ENCODE measurements around the gene UBASH3B. TPM values are rescaled to one million over a fixed set of nuclear protein-coding genes. Genes with fewer than 3 reads are reported as not detected.

Gene UBASH3B
- total RNA-seq, 1 experiment from 2014 or later = 9.4 TPM

GRCh38 chr11:122690384-122690783 is 34.9 kb downstream of the UBASH3B start:
- Histone ChIP-seq H3K27me3 (no peaks in the 10 kb centered on the region), H3K36me3 (no peaks in the 10 kb centered on the region; the same call in 1 of the 2 replicates), H3K4me3 (no peak overlapping the region), H3K9me3 (no peaks in the 10 kb centered on the region)
- no peak for DNase-seq

- no peak for DNase-seq
- no peak overlapping the region for H3K4me3 ChIP-seq
Observed at GRCh38 chr11:122690801-122691548, 35.5 kb downstream of the UBASH3B start.

GRCh38 chr11:122691549-122692150 is 36.1 kb downstream of the UBASH3B start:
- no peak for DNase-seq
- no peak overlapping the region for H3K4me3 ChIP-seq

More at GRCh38 chr11:122690801-122691548, 35.5 kb downstream of the UBASH3B start:
- H3K36me3 ChIP-seq = no peaks in the 10 kb centered on the region; the same call in 1 of the 2 replicates
- no peaks in the 10 kb centered on the region for H3K27me3 ChIP-seq
- H3K9me3 ChIP-seq = no peaks in the 10 kb centered on the region

GRCh38 chr11:122692444-122692843 is 36.9 kb downstream of the UBASH3B start:
- no peak for DNase-seq
- H3K27me3 ChIP-seq = no peaks in the 10 kb centered on the region
- no peak overlapping the region for H3K4me3 ChIP-seq
- H3K36me3 ChIP-seq = no peaks in the 10 kb centered on the region; the same call in 1 of the 2 replicates
- no peaks in the 10 kb centered on the region for H3K9me3 ChIP-seq

More at GRCh38 chr11:122691549-122692150, 36.1 kb downstream of the UBASH3B start:
- Histone ChIP-seq H3K36me3 (no peaks in the 10 kb centered on the region; the same call in 1 of the 2 replicates), H3K9me3 (no peaks in the 10 kb centered on the region), H3K27me3 (no peaks in the 10 kb centered on the region)

DNA sequence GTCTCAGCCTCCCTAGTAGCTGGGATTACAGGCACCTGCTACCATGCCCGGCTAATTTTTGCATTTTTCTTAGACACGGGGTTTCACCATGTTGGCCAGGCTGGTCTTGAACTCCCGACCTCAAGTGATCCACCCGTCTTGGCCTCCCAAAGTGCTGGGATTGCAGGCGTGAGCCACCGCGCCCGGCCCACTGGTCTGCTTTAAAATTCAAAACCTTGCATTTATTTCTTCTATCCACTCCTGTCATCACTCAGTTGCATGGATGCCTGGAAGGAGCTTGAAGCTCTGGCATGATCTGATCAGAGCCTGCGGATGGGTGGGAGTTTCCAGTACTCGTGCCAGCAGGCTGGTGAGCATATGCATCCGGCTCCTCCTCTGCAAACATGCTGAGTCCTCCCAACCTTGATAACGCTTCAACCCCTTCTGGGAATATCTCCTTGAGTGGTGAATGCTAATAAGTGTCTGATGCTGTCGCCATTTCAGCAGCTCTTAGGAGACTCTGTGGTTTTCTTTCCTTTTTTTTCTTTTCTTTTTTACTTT is 39.6 kb downstream of the UBASH3B start:
- H3K9me3 ChIP-seq = no peaks in the 10 kb centered on the region
- no peak for DNase-seq
- peaks cover 2% of the 10 kb centered on the region; the same call in 1 of the 2 replicates for H3K36me3 ChIP-seq
- H3K4me3 ChIP-seq = no peak overlapping the region
- H3K27me3 ChIP-seq = no peaks in the 10 kb centered on the region

DNA sequence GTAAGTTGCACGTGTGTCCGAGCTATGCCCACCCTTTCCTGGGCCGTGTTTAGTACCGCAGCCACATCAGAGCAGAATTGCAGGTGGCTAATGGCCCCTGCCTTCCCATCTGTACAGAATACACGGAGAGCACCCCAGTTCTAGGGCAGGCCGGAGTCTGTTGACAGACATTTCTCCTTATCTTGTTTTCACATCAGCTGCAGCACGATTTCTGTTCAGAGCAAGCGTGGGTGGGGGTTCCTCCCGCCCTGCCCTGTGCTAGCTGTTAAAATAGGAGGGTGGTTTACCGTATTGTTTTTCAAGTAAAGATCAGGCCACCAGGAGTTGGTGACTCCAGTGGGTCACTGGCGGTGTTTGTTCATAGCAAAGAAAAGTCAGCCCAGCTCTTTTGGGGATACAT is 41.1 kb downstream of the UBASH3B start:
- no peaks in the 10 kb centered on the region for H3K9me3 ChIP-seq

DNA sequence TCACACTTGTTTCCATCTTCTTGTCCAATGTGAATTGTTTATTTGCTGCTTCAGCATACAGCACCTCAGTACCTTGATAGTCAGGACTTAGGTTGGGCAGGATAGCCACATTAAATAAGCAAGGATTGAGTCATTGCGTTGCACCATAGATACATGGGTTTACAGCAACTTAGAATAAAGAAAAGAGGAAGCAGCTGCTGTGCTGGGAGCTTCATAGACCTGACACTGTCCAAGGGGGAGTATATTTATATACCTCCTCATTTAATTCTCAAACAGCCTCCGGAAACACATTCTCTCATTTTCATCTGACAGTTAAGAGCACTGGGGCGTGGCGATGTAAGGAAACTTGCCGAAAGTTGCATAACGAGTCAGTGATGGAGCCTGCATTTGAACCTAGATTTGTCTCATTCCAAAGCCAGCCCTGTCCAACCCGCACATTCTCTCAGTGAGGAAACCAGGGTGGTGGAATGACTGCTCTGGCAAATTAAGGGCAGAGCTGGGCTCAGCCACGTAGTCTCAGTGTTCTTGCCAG is 42.2 kb downstream of the UBASH3B start:
- Histone ChIP-seq H3K27me3 (no peaks in the 10 kb centered on the region), H3K36me3 (0 out of 2 replicates have a peak, but pooled peaks cover 2% of the 10 kb centered on the region), H3K4me3 (no peak overlapping the region), H3K9me3 (no peaks in the 10 kb centered on the region)
- no peak for DNase-seq

More for the DNA sequence above, 41.1 kb downstream of the UBASH3B start:
- no peak overlapping the region for H3K4me3 ChIP-seq
- H3K27me3 ChIP-seq = no peaks in the 10 kb centered on the region
- 0 out of 2 replicates have a peak, but pooled peaks cover 2% of the 10 kb centered on the region for H3K36me3 ChIP-seq
- no peak for DNase-seq

GRCh38 chr11:122698392-122698791 is 42.9 kb downstream of the UBASH3B start:
- no peak overlapping the region for H3K4me3 ChIP-seq
- DNase-seq = no peak
- no peaks in the 10 kb centered on the region for H3K9me3 ChIP-seq

DNA sequence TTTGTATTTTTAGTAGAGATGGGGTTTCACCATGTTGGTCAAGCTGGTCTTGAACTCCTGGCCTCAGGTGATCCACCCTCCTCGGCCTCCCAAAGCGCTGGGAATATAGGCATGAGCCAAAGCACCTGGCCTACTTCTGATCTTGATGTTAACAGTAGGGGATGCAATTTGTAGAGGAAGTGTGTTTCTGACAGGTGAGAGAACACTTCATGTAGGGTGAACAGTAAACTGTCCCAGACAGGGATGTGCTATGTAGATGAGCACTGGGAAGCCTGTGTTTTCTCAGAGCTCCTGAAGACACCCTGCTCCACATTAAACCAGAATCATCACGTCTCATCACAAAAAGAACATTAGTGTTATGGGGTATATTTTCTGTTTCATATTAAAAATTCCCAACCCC is 45.1 kb downstream of the UBASH3B start:
- no peaks in the 10 kb centered on the region for H3K27me3 ChIP-seq
- no peak overlapping the region for H3K4me3 ChIP-seq
- no peaks in the 10 kb centered on the region for H3K9me3 ChIP-seq
- 0 out of 2 replicates have a peak, but pooled peaks cover 2% of the 10 kb centered on the region for H3K36me3 ChIP-seq
- no peak for DNase-seq

More at GRCh38 chr11:122698392-122698791, 42.9 kb downstream of the UBASH3B start:
- Histone ChIP-seq H3K36me3 (0 out of 2 replicates have a peak, but pooled peaks cover 2% of the 10 kb centered on the region), H3K27me3 (no peaks in the 10 kb centered on the region)

GRCh38 chr11:122701143-122701542 is 45.6 kb downstream of the UBASH3B start:
- Histone ChIP-seq H3K36me3 (0 out of 2 replicates have a peak, but pooled peaks cover 2% of the 10 kb centered on the region), H3K9me3 (no peaks in the 10 kb centered on the region)
- DNase-seq = no peak

DNA sequence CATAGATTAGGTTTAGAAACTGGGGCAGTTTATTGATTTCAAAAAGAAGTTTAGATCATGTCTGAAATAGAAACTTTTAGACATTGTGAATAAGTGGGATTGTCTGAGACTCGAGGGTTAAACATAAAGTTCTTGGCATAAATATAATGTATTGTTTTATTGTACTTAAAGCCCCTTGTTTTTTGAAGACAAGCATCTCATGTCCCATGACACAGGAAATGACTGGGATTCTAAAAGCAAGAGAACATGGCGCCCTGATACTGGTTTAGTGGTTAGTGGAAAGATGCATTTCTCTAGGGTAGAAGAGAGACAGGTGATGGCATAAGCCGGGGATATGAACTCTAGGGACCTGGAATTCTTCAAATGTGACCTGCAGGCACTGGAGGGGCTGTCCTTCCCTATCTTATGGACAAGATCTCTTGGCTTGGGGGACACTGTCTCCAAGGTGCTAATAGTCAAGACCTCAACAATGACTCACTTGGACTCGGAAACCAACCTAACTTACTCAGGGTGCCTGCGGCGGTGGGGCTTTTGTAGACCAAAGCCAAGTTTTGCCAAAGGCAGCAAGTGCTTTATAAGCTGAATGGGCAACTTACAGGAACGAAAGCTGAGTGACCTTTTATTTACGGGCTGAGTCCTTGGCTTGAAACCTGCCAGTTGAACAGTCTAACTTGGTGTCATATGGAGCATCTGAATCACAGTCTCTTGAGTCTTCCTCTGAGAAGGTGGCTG is 48.2 kb downstream of the UBASH3B start:
- H3K9me3 ChIP-seq = no peaks in the 10 kb centered on the region
- no peaks in the 10 kb centered on the region for H3K27me3 ChIP-seq
- no peak overlapping the region for H3K4me3 ChIP-seq
- no peaks in the 10 kb centered on the region; the same call in 1 of the 2 replicates for H3K36me3 ChIP-seq
- DNase-seq = peak; percentile 73

More at GRCh38 chr11:122701143-122701542, 45.6 kb downstream of the UBASH3B start:
- Histone ChIP-seq H3K4me3 (no peak overlapping the region), H3K27me3 (no peaks in the 10 kb centered on the region)

- Histone ChIP-seq H3K4me3 (no peak overlapping the region), H3K36me3 (no peaks in the 10 kb centered on the region; the same call in 1 of the 2 replicates), H3K9me3 (no peaks in the 10 kb centered on the region), H3K27me3 (no peaks in the 10 kb centered on the region)
- DNase-seq = no peak
Observed at GRCh38 chr11:122705396-122705795, 49.9 kb downstream of the UBASH3B start.

- H3K27me3 ChIP-seq = no peaks in the 10 kb centered on the region
Observed at GRCh38 chr11:122706291-122707088, 51.0 kb downstream of the UBASH3B start.

DNA sequence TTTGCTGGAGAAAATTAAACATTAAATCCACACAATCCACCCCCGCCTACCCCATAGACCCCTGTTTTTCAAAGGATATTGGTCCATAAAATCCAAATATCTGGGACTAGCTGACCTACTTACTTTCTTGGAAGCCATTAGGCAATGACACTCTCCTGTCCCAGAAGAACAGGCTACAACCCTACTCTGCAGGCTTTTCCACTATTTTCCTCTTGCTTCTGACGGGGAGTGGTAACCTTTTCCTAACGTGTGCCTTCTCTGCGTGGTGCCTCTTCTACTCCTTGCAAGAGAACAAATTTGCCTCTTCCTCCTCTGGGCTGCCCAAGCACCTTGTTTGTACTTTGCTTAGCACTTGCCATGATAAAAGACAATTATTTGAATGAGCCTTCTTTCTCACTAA is 51.6 kb downstream of the UBASH3B start:
- Histone ChIP-seq H3K9me3 (no peaks in the 10 kb centered on the region), H3K27me3 (no peaks in the 10 kb centered on the region), H3K36me3 (peaks cover under 1% of the 10 kb centered on the region; the same call in 1 of the 2 replicates), H3K4me3 (no peak overlapping the region)
- DNase-seq = no peak

More at GRCh38 chr11:122706291-122707088, 51.0 kb downstream of the UBASH3B start:
- no peak overlapping the region for H3K4me3 ChIP-seq
- H3K9me3 ChIP-seq = no peaks in the 10 kb centered on the region
- DNase-seq = no peak
- no peaks in the 10 kb centered on the region; the same call in 1 of the 2 replicates for H3K36me3 ChIP-seq

DNA sequence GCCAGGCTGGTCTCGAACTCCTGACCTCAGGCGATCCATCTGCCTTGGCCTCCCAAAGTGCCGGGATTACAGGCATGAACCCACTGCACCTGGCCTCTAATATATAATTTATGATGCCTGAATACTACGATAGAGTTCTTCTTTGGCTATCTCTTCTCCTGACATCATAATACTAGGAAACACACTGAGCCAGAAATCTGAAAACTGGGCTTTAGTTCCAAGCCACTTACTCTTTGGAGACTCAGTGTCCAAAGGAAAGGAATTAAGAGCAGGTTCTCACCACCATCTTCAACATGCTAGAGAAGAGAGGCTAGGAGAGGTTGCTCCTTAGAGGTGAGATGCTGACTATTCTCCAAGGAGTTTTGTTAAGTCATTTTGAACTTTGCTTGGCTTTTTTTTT is 52.4 kb downstream of the UBASH3B start:
- H3K36me3 ChIP-seq = peaks cover 5% of the 10 kb centered on the region; the same call in 1 of the 2 replicates
- no peak for DNase-seq
- no peaks in the 10 kb centered on the region for H3K27me3 ChIP-seq

More for the DNA sequence above, 52.4 kb downstream of the UBASH3B start:
- Histone ChIP-seq H3K4me3 (no peak overlapping the region), H3K9me3 (no peaks in the 10 kb centered on the region)
